Astrocyte (in vitro differentiated cells and primary cell): ENCODE measurements around the gene KSR2. TPM values are rescaled to one million over a fixed set of nuclear protein-coding genes. Genes with fewer than 3 reads are reported as not detected.
"Not testable (repeated sequence)": the region's sequence is repeated elsewhere in the genome, so short reads cannot be mapped to it uniquely, and the experiment has no call there.

Source experiments
- DNase-seq: peaks from one replicate; pipeline ENCODE4 v3.0.0-alpha.2; 2010; ENCODE audit warnings: low read depth
- FAIRE-seq: peaks from 2 replicates; lab custom pipeline; 2011; peaks lifted over from hg19 to GRCh38; lab: Jason Lieb, UNC
- H2AFZ ChIP-seq: 2 replicates; pipeline ENCODE4 v1.6.0; 2012; ENCODE audit warnings: low read depth, low read length, inconsistent platforms
- H3K27ac ChIP-seq: 2 replicates; pipeline ENCODE4 v1.5.1; 2011; ENCODE audit warnings: low read depth, low read length, inconsistent platforms
- H3K27me3 ChIP-seq: 2 replicates; pipeline ENCODE4 v1.6.0; 2011; ENCODE audit warnings: low read length, inconsistent platforms; ENCODE audit not compliant: insufficient read depth
- H3K36me3 ChIP-seq: 2 replicates; pipeline ENCODE4 v1.5.1; 2011; ENCODE audit warnings: low read length, inconsistent platforms; ENCODE audit not compliant: insufficient read depth
- H3K4me1 ChIP-seq: 2 replicates; pipeline ENCODE4 v1.5.1; 2011; ENCODE audit warnings: low read length, inconsistent platforms; ENCODE audit not compliant: insufficient read depth
- H3K4me2 ChIP-seq: 2 replicates; pipeline ENCODE4 v1.6.0; 2012; ENCODE audit warnings: low read length, inconsistent platforms
- H3K4me3 ChIP-seq: 2 replicates; pipeline ENCODE4 v1.5.1; 2011; ENCODE audit warnings: low read depth, mild to moderate bottlenecking, low read length, inconsistent platforms; ENCODE audit not compliant: insufficient read depth
- H3K79me2 ChIP-seq: 2 replicates; pipeline ENCODE4 v1.6.0; 2012; ENCODE audit warnings: mild to moderate bottlenecking, low read length, inconsistent platforms; ENCODE audit not compliant: insufficient read depth
- H3K9ac ChIP-seq: 2 replicates; pipeline ENCODE4 v1.6.0; 2012; ENCODE audit warnings: mild to moderate bottlenecking, low read length, inconsistent platforms
- H3K9me3 ChIP-seq: 2 replicates; pipeline ENCODE4 v1.5.1; 2012; ENCODE audit warnings: low read depth, mild to moderate bottlenecking, low read length, inconsistent platforms; ENCODE audit not compliant: insufficient read depth
- H4K20me1 ChIP-seq: 2 replicates; pipeline ENCODE4 v1.6.0; 2012; ENCODE audit warnings: low read length, inconsistent platforms; ENCODE audit not compliant: insufficient read depth
- H3K27ac Mint-ChIP-seq: one replicate; pipeline ENCODE4 v1.8.0; 2021; ENCODE audit warnings: mild to moderate bottlenecking, mixed read lengths; ENCODE audit not compliant: unreplicated experiment
- H3K27me3 Mint-ChIP-seq: one replicate; pipeline ENCODE4 v1.8.0; 2021; ENCODE audit warnings: low read depth, mixed read lengths; ENCODE audit not compliant: unreplicated experiment
- H3K36me3 Mint-ChIP-seq: one replicate; pipeline ENCODE4 v1.8.0; 2021; ENCODE audit warnings: low read depth, mixed read lengths; ENCODE audit not compliant: unreplicated experiment
- H3K4me1 Mint-ChIP-seq: one replicate; pipeline ENCODE4 v1.8.0; 2021; ENCODE audit warnings: low read depth, mixed read lengths; ENCODE audit not compliant: unreplicated experiment
- H3K4me3 Mint-ChIP-seq: one replicate; pipeline ENCODE4 v1.8.0; 2021; ENCODE audit warnings: mild to moderate bottlenecking, moderate library complexity, mixed read lengths; ENCODE audit not compliant: unreplicated experiment
- H3K9me3 Mint-ChIP-seq: one replicate; pipeline ENCODE4 v1.8.0; 2021; ENCODE audit warnings: mild to moderate bottlenecking, mixed read lengths; ENCODE audit not compliant: unreplicated experiment
- EZH2 ChIP-seq: IDR thresholded peaks from 2 replicates; pipeline ENCODE4 v1.6.1; 2012; ENCODE audit warnings: mild to moderate bottlenecking, low read length, inconsistent platforms; ENCODE audit not compliant: insufficient read depth
- total RNA-seq: library from RNA; stranded (reverse); gene quantifications from 2 replicates; pipeline ENCODE4 v1.2.1, GENCODE V29; 2021
- TF ChIP-seq, protein P1 (sequence below): IDR thresholded peaks from 2 replicates; pipeline ENCODE4 v1.5.1; 2011; ENCODE audit warnings: low read depth, mild to moderate bottlenecking, inconsistent platforms, low read length, moderate library complexity; ENCODE audit not compliant: insufficient read depth

KSR2 gene
- total RNA-seq, 1 donor from 2014 or later, result 0.98 TPM

DNA sequence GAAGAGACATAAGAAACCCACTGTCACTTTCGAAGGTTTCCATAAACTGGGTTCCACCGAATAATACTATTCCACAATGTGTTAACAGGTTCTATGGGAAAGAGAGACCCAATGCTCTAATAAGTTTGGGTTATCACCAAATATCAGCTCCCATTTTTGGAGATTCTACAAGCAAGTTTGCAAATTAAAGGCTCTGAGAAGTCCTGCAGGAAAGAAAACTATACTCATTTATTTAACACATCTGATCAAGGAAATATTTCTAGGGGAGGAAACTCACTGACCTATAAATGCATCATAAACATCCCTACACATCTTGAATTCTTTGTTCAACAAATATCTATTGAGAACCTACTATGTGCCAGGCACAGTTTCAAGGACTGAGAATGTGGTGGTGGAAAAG lies 161.4 kb downstream of the KSR2 start:
- no peak for FAIRE-seq
- Histone ChIP-seq H3K27ac (no peak overlapping the region), H3K27me3 (no peaks in the 10 kb centered on the region), H3K9me3 (no peaks in the 10 kb centered on the region), H4K20me1 (no peaks in the 10 kb centered on the region), H2AFZ (no peak overlapping the region), H3K9ac (no peak overlapping the region), H3K4me2 (no peak overlapping the region), H3K36me3 (no peaks in the 10 kb centered on the region), H3K79me2 (no peaks in the 10 kb centered on the region), H3K4me1 (no peaks in the 10 kb centered on the region), H3K4me3 (no peak overlapping the region)
- Mint-ChIP-seq H3K4me3 (no peak overlapping the region), H3K9me3 (no peaks in the 10 kb centered on the region), H3K4me1 (no peaks in the 10 kb centered on the region), H3K36me3 (no peaks in the 10 kb centered on the region), H3K27ac (no peak overlapping the region), H3K27me3 (peaks cover 12% of the 10 kb centered on the region)
- TF ChIP-seq, protein P1, sequence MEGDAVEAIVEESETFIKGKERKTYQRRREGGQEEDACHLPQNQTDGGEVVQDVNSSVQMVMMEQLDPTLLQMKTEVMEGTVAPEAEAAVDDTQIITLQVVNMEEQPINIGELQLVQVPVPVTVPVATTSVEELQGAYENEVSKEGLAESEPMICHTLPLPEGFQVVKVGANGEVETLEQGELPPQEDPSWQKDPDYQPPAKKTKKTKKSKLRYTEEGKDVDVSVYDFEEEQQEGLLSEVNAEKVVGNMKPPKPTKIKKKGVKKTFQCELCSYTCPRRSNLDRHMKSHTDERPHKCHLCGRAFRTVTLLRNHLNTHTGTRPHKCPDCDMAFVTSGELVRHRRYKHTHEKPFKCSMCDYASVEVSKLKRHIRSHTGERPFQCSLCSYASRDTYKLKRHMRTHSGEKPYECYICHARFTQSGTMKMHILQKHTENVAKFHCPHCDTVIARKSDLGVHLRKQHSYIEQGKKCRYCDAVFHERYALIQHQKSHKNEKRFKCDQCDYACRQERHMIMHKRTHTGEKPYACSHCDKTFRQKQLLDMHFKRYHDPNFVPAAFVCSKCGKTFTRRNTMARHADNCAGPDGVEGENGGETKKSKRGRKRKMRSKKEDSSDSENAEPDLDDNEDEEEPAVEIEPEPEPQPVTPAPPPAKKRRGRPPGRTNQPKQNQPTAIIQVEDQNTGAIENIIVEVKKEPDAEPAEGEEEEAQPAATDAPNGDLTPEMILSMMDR, result no peak
- no peak for TF ChIP-seq EZH2
- no peak for DNase-seq

DNA sequence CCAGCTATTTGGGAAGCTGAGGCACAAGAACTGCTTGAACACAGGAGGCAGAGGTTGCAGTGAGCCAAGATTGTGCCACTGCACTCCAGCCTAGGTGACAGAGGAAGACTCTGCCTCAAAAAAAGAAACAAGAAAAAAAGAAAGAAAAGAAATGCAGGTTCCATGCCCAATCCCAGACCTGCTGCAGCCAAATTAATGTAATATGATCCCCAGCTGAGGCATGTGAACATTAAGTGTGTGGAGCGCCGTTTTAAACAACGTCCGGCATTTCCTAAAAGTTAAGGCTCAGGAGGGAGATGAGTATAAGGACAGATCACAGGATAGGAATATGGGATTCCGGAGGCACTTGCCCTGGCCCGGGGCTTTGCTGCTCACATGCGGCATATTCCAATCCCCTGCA lies 162.9 kb downstream of the KSR2 start:
- no peak overlapping the region for H3K4me2 ChIP-seq
- Mint-ChIP-seq H3K4me3 (no peak overlapping the region), H3K4me1 (no peaks in the 10 kb centered on the region), H3K27ac (no peak overlapping the region), H3K9me3 (no peaks in the 10 kb centered on the region), H3K36me3 (no peaks in the 10 kb centered on the region), H3K27me3 (peaks cover 12% of the 10 kb centered on the region)
- H3K27ac ChIP-seq, result no peak overlapping the region
- H4K20me1 ChIP-seq, result no peaks in the 10 kb centered on the region
- H3K4me3 ChIP-seq, result no peak overlapping the region
- no peak for FAIRE-seq
- DNase-seq, result no peak
- H2AFZ ChIP-seq, result no peak overlapping the region
- H3K79me2 ChIP-seq, result no peaks in the 10 kb centered on the region
- no peaks in the 10 kb centered on the region for H3K4me1 ChIP-seq
- TF ChIP-seq EZH2, result no peak
- TF ChIP-seq, protein P1, result no peak
- H3K36me3 ChIP-seq, result no peaks in the 10 kb centered on the region
- no peak overlapping the region for H3K9ac ChIP-seq
- peaks cover 3% of the 10 kb centered on the region for H3K9me3 ChIP-seq
- no peaks in the 10 kb centered on the region for H3K27me3 ChIP-seq

DNA sequence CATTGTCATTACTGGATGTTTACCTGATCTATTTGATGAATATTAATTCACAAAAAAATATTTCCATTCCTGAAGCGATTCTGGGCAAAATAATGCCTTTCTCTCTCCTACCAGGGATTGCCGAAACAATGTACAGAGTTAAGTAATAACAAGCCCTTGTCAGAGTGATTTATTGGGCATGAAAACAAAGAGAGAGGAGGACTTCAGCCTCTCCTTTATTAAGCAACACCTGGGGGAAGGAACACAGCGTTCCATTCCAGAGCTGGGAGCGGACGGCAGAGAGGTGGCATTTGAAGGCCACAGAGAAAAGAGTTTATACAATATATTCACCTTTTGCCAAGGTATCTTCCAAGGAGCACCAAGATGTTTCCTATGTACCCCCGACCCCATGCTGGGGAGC lies 165.8 kb downstream of the KSR2 start:
- Mint-ChIP-seq H3K27me3 (peaks cover 9% of the 10 kb centered on the region), H3K9me3 (no peaks in the 10 kb centered on the region), H3K4me1 (no peaks in the 10 kb centered on the region), H3K36me3 (no peaks in the 10 kb centered on the region), H3K27ac (no peak overlapping the region), H3K4me3 (no peak overlapping the region)
- H3K79me2 ChIP-seq, result no peaks in the 10 kb centered on the region
- no peaks in the 10 kb centered on the region for H3K27me3 ChIP-seq
- no peaks in the 10 kb centered on the region for H4K20me1 ChIP-seq
- H3K4me2 ChIP-seq, result no peak overlapping the region
- TF ChIP-seq, protein P1, result no peak
- no peak for TF ChIP-seq EZH2
- DNase-seq (no peak), FAIRE-seq (no peak)
- no peak overlapping the region for H3K27ac ChIP-seq
- H3K9ac ChIP-seq, result no peak overlapping the region
- no peaks in the 10 kb centered on the region for H3K4me1 ChIP-seq
- peaks cover 3% of the 10 kb centered on the region for H3K9me3 ChIP-seq
- H3K4me3 ChIP-seq, result no peak overlapping the region
- H3K36me3 ChIP-seq, result no peaks in the 10 kb centered on the region
- no peak overlapping the region for H2AFZ ChIP-seq

DNA sequence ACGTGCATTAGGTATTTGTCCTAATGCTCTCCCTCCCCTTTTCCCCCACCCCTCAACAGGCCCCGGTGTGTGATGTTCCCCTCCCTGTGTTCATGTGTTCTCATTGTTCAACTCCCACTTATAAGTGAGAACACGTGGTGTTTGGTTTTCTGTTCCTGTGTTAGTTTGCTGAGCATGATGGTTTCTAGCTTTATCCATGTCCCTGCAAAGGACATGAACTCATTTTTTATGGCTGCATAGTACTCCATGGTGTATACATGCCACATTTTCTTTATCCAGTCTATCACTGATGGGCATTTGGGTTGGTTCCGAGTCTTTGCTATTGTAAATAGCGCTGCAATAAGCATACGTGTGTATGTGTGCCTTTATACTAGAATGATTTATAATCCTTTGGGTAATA lies 168.1 kb downstream of the KSR2 start:
- not testable (repeated sequence) for H3K4me3 Mint-ChIP-seq, H3K27me3 ChIP-seq, H3K9ac ChIP-seq, H3K4me2 ChIP-seq, H3K27ac Mint-ChIP-seq, H3K27me3 Mint-ChIP-seq, H3K9me3 Mint-ChIP-seq, H2AFZ ChIP-seq, H4K20me1 ChIP-seq, H3K36me3 ChIP-seq, H3K27ac ChIP-seq, H3K36me3 Mint-ChIP-seq, H3K4me1 Mint-ChIP-seq, H3K79me2 ChIP-seq, DNase-seq, H3K4me1 ChIP-seq, FAIRE-seq, H3K4me3 ChIP-seq, H3K9me3 ChIP-seq
